CD14-positive monocyte (primary cell): ENCODE measurements around the gene FABP7. TPM values are rescaled to one million over a fixed set of nuclear protein-coding genes. Genes with fewer than 3 reads are reported as not detected.

Experiments used
- DNase-seq, 3 donors: peaks; one replicate each; pipeline ENCODE4 v3.0.0-alpha.2; 2011 to 2022
- H2AFZ ChIP-seq: 2 replicates; pipeline ENCODE4 v1.6.0; 2012; ENCODE audit warnings: mild to moderate bottlenecking, low read depth, low read length, inconsistent platforms; ENCODE audit not compliant: insufficient read depth, poor library complexity, severe bottlenecking
- H3K27ac ChIP-seq, 2 donors: 1 replicate in 1 of 2; 2 replicates in 1 of 2; pipeline ENCODE4 v1.5.1; 2012 to 2013; ENCODE audit warnings: low read length in 2 of 2, control low read depth in 1 of 2, inconsistent platforms in 1 of 2, low read depth in 1 of 2, mild to moderate bottlenecking in 1 of 2
- H3K27me3 ChIP-seq, 2 donors: one replicate each; pipeline versions ENCODE4 v1.6.0 to v1.6.1; 2011 to 2013; ENCODE audit warnings: low read length in 2 of 2; ENCODE audit not compliant: control insufficient read depth in 2 of 2, insufficient read depth in 2 of 2
- H3K36me3 ChIP-seq, 2 donors: replicated peaks in 1 of 2; 1 replicate in 1 of 2; 2 replicates in 1 of 2; pipeline versions ENCODE4 v1.5.1 to v1.6.1; 2012 to 2013; ENCODE audit warnings: low read length in 2 of 2, control low read depth in 1 of 2, inconsistent platforms in 1 of 2, mild to moderate bottlenecking in 1 of 2; ENCODE audit not compliant: insufficient read depth in 2 of 2, control insufficient read depth in 1 of 2
- H3K4me1 ChIP-seq, 2 donors: 1 replicate in 1 of 2; 2 replicates in 1 of 2; pipeline versions ENCODE4 v1.5.1 to v1.6.1; 2012 to 2013; ENCODE audit warnings: low read length in 2 of 2, control low read depth in 1 of 2, inconsistent platforms in 1 of 2, mild to moderate bottlenecking in 1 of 2, moderate library complexity in 1 of 2; ENCODE audit not compliant: insufficient read depth in 2 of 2, control insufficient read depth in 1 of 2
- H3K4me2 ChIP-seq: replicated peaks from 2 replicates; pipeline ENCODE3; 2012; ENCODE audit warnings: low read length, moderate library complexity, mild to moderate bottlenecking; ENCODE audit not compliant: poor library complexity, severe bottlenecking; ENCODE audit errors: extremely low read depth
- H3K4me3 ChIP-seq, 3 experiments: fragments of 200-600 bp in 1 of 3; sonication (generic) in 1 of 3; replicated peaks in 1 of 3; 1 replicate in 2 of 3; 2 replicates in 1 of 3; pipeline ENCODE4 v1.5.1; 2011 to 2013; ENCODE audit warnings: low read length in 3 of 3, mild to moderate bottlenecking in 3 of 3, control low read depth in 2 of 3, low read depth in 2 of 3, inconsistent platforms in 1 of 3, moderate library complexity in 1 of 3
- H3K79me2 ChIP-seq: 2 replicates; pipeline ENCODE4 v1.6.0; 2012; ENCODE audit warnings: mild to moderate bottlenecking, control low read depth, inconsistent platforms, low read length, moderate library complexity; ENCODE audit not compliant: insufficient read depth
- H3K9ac ChIP-seq: 2 replicates; pipeline ENCODE4 v1.6.0; 2017; ENCODE audit warnings: low read length, mild to moderate bottlenecking; ENCODE audit not compliant: insufficient read depth, poor library complexity, severe bottlenecking
- H3K9me3 ChIP-seq, 2 donors: replicated peaks in 1 of 2; 1 replicate in 1 of 2; 2 replicates in 1 of 2; pipeline versions ENCODE4 v1.5.1 to v1.6.1; 2012 to 2013; ENCODE audit warnings: low read length in 2 of 2, control low read depth in 1 of 2; ENCODE audit not compliant: control insufficient read depth in 1 of 2, insufficient read depth in 1 of 2
- H4K20me1 ChIP-seq: 2 replicates; pipeline ENCODE4 v1.6.0; 2012; ENCODE audit warnings: mild to moderate bottlenecking, low read length, control low read depth, moderate library complexity; ENCODE audit not compliant: insufficient read depth
- H3K27ac Mint-ChIP-seq, 7 donors: one replicate each; pipeline ENCODE4 v1.8.0; 2020; ENCODE audit warnings: mild to moderate bottlenecking in 7 of 7, mixed read lengths in 7 of 7, moderate library complexity in 6 of 7, inconsistent platforms in 2 of 7
- H3K27me3 Mint-ChIP-seq, 3 donors: one replicate each; pipeline ENCODE4 v1.8.0; 2021 to 2022; ENCODE audit warnings: low read depth in 3 of 3, mild to moderate bottlenecking in 3 of 3, mixed read lengths in 3 of 3, moderate library complexity in 3 of 3, inconsistent platforms in 1 of 3
- H3K36me3 Mint-ChIP-seq, 2 donors: one replicate each; pipeline ENCODE4 v1.8.0; 2020; ENCODE audit warnings: mixed read lengths in 2 of 2, inconsistent platforms in 1 of 2, mild to moderate bottlenecking in 1 of 2
- H3K4me1 Mint-ChIP-seq: one replicate; pipeline ENCODE4 v1.8.0; 2020; ENCODE audit warnings: mild to moderate bottlenecking, mixed read lengths
- H3K4me3 Mint-ChIP-seq, 2 donors: one replicate each; pipeline ENCODE4 v1.8.0; 2020; ENCODE audit warnings: mild to moderate bottlenecking in 2 of 2, mixed read lengths in 2 of 2, moderate library complexity in 1 of 2
- H3K9me3 Mint-ChIP-seq, 7 donors: one replicate each; pipeline ENCODE4 v1.8.0; 2020 to 2022; ENCODE audit warnings: mixed read lengths in 7 of 7, mild to moderate bottlenecking in 6 of 7, moderate library complexity in 6 of 7, inconsistent platforms in 2 of 7
- WGBS: methylation state at CpG from one replicate; pipeline ENCODE4 v1.1.5; 2013; ENCODE audit warnings: missing lambda C conversion rate; ENCODE audit not compliant: insufficient coverage; 5-methylcytosine and 5-hydroxymethylcytosine counted together
- intact Hi-C, 2 donors: fragments of 100-400 bp; cut with micrococcal nuclease; formaldehyde crosslinking; loops; one replicate each; pipeline versions ENCODE4 v1.15.0 to v1.15.1; 2023
- polyA plus RNA-seq, 3 donors: library from polyadenylated mRNA; depleted of rRNA in 1 of 3; unstranded in 2 of 3; stranded (reverse) in 1 of 3; fragments of 300-500 nt in 2 of 3; fragments of >200 nt in 1 of 3; fragmentation: Illumina TruSeq in 2 of 3; gene quantifications; 1 replicate in 2 of 3; 2 replicates in 1 of 3; pipeline ENCODE4 v1.2.3, GENCODE V29; 2012 to 2021
- TF ChIP-seq, protein P1 (sequence below): fragments of 200-600 bp; IDR thresholded peaks from one replicate; pipeline ENCODE4 v1.8.0; 2022; ENCODE audit warnings: antibody characterized with exemption, mild to moderate bottlenecking

FABP7 gene
- polyA plus RNA-seq, 3 donors = not detected

DNA sequence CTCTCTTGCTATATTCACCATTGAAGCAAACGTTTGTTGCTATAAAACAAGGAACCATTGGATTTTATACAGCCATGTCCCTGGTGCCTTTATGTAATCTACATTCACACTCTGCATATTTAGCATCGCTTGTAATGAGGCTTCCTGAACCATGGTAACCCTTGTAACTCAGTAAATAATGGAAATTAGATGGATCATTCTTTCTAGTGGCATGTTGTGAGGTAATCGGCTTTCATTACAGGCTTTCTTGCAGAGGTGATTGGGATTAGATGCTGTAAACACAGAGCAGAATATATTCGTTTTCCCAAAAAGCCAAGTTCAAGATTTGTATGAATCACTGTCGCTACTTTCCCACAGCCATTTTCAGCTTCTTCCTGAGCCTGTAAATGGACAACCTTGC is 45.6 kb downstream of the FABP7 start:
- no peaks in the 10 kb centered on the region for H3K36me3 ChIP-seq
- no peak overlapping the region for H3K4me2 ChIP-seq
- no peak overlapping the region for H3K27ac Mint-ChIP-seq
- 100% methylated on average over 2 of the region's 5 CpGs for WGBS
- H3K9me3 ChIP-seq = no peaks in the 10 kb centered on the region
- H3K4me1 ChIP-seq = no peaks in the 10 kb centered on the region
- H3K27me3 Mint-ChIP-seq = peaks cover 9 to 12% (median 9%) of the 10 kb centered on the region in 3 donors
- intact Hi-C loops = no loop called here
- H3K36me3 Mint-ChIP-seq = no peaks in the 10 kb centered on the region
- TF ChIP-seq, protein P1, sequence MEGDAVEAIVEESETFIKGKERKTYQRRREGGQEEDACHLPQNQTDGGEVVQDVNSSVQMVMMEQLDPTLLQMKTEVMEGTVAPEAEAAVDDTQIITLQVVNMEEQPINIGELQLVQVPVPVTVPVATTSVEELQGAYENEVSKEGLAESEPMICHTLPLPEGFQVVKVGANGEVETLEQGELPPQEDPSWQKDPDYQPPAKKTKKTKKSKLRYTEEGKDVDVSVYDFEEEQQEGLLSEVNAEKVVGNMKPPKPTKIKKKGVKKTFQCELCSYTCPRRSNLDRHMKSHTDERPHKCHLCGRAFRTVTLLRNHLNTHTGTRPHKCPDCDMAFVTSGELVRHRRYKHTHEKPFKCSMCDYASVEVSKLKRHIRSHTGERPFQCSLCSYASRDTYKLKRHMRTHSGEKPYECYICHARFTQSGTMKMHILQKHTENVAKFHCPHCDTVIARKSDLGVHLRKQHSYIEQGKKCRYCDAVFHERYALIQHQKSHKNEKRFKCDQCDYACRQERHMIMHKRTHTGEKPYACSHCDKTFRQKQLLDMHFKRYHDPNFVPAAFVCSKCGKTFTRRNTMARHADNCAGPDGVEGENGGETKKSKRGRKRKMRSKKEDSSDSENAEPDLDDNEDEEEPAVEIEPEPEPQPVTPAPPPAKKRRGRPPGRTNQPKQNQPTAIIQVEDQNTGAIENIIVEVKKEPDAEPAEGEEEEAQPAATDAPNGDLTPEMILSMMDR = no peak
- no peak overlapping the region for H3K9ac ChIP-seq
- no peaks in the 10 kb centered on the region for H4K20me1 ChIP-seq
- no peaks in the 10 kb centered on the region for H3K79me2 ChIP-seq
- no peak overlapping the region for H3K4me3 ChIP-seq
- no peak overlapping the region for H2AFZ ChIP-seq
- peaks cover 7 to 16% of the 10 kb centered on the region in 2 donors for H3K27me3 ChIP-seq
- H3K27ac ChIP-seq = no peak overlapping the region
- H3K4me3 Mint-ChIP-seq = no peak overlapping the region
- peaks cover 0 to 3% (median 0%) of the 10 kb centered on the region in 7 donors for H3K9me3 Mint-ChIP-seq
- no peak for DNase-seq
- no peaks in the 10 kb centered on the region for H3K4me1 Mint-ChIP-seq

DNA sequence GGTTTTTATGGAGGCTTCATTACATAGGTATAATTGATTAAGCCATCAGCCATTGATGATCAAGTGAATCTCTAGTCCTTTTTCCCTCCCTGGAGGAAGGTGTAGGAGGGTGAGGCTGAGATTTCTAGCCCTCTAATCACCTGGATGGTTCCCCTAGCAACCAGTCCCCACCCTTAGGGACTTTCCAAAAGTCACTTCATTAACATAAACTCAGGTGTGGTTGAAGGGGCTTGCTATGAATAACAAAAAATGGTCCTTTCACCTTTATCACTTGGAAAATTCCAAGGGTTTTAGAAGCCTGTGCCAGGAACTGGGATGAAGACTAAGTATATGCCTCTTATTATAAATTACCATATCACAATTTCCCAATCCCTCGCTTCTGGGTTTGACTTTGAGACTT is 49.9 kb downstream of the FABP7 start:
- Mint-ChIP-seq H3K36me3 (no peaks in the 10 kb centered on the region), H3K27me3 (peaks cover 14 to 19% (median 17%) of the 10 kb centered on the region in 3 donors), H3K4me1 (no peaks in the 10 kb centered on the region), H3K4me3 (no peak overlapping the region), H3K27ac (no peak overlapping the region), H3K9me3 (peaks cover 0 to 2% (median 0%) of the 10 kb centered on the region in 7 donors)
- Histone ChIP-seq H3K4me2 (no peak overlapping the region), H3K27me3 (peaks cover 10 to 16% of the 10 kb centered on the region in 2 donors), H3K27ac (no peak overlapping the region), H3K36me3 (no peaks in the 10 kb centered on the region), H3K4me1 (no peaks in the 10 kb centered on the region), H3K79me2 (no peaks in the 10 kb centered on the region), H3K9ac (no peak overlapping the region), H3K4me3 (no peak overlapping the region), H2AFZ (no peak overlapping the region), H4K20me1 (no peaks in the 10 kb centered on the region), H3K9me3 (no peaks in the 10 kb centered on the region)
- intact Hi-C loops = no loop called here
- WGBS = no CpG with 5 or more reads among the region's 1 CpG
- DNase-seq = no peak
- TF ChIP-seq, protein P1 = no peak
